ENCODE data around the gene PLCZ1. TPM values are rescaled to one million over a fixed set of nuclear protein-coding genes. Genes with fewer than 3 reads are reported as not detected.

PLCZ1 gene
- total RNA-seq, 2 donors from 2014 or later, result not detected

- no peak for DNase-seq (ENCODE audit: low spot score)
- intact Hi-C loops (cut with DNase I), result no loop called here
Measured at GRCh38 chr12:18644564-18644963, 93.2 kb downstream of the PLCZ1 start.

- intact Hi-C loops (cut with DNase I), result no loop called here
- no peak for DNase-seq (ENCODE audit: low spot score)
Measured at GRCh38 chr12:18643681-18644080, 94.1 kb downstream of the PLCZ1 start.

GRCh38 chr12:18640321-18640955 lies 97.4 kb downstream of the PLCZ1 start:
- intact Hi-C loops (cut with DNase I), result no loop called here
- DNase-seq (ENCODE audit: low spot score), result no peak

- DNase-seq (ENCODE audit: low spot score), result no peak
- intact Hi-C loops (cut with DNase I), result no loop called here
Measured at GRCh38 chr12:18634382-18634781, 103.4 kb downstream of the PLCZ1 start.

Other genes with a start within 250 kb of the PLCZ1 start
- gene CAPZA3, start 107 bp upstream of the PLCZ1 start, total RNA-seq, result not detected

Measured in posterior vena cava (tissue), 2 donors.